Glomerular endothelial cell (primary cell): ENCODE measurements around the gene NPR2. TPM values are rescaled to one million over a fixed set of nuclear protein-coding genes. Genes with fewer than 3 reads are reported as not detected.

Experiments
- DNase-seq: peaks from one replicate; pipeline ENCODE4 v3.0.0-alpha.2; 2011; ENCODE audit warnings: low read depth, low spot score; ENCODE audit errors: extremely low read depth
- total RNA-seq: library from RNA; depleted of rRNA; stranded (reverse); fragments of >200 nt; gene quantifications from 2 replicates; pipeline ENCODE4 v1.2.3, GENCODE V29; 2015

Gene NPR2
- total RNA-seq, 1 donor from 2014 or later = 16.6 TPM

DNA sequence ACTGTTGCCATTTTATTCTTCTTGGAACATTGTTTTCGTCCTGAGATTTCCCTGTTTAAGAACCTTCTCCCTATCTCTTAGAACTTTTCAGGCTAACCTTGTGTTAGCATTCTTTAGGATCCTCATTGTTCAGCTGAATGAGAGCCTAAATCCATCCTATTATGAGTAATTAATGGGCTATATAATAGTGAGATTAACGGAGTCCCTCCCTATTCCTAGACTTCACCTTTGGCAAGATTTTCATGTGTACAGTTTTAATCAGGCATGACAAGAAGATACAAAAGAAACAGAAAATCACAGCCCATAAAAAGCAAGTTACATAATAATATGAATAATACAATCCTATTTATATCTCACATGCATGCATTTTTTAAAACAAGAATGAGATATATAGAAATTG is 28.2 kb upstream of the NPR2 start:
- no peak for DNase-seq

DNA sequence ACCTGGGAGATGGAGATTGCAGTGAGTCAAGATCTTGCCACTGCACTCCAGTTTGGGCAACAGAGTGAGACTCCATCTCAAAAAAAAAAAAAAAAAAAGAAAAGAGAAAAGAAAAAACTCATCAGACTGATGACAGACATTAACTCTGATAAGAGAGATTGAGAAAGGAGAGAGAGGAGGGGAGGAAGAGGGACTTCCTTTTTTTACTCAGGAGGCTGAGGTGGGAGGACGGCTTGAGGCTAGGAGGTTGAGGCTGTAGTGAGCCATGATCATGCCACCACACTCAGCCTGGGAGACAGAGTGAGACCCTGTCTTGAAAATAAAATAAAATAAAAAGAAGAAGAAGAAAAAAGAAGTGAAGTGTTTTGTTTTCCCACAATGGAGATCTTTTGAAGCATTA is 27.6 kb upstream of the NPR2 start:
- no peak for DNase-seq

DNA sequence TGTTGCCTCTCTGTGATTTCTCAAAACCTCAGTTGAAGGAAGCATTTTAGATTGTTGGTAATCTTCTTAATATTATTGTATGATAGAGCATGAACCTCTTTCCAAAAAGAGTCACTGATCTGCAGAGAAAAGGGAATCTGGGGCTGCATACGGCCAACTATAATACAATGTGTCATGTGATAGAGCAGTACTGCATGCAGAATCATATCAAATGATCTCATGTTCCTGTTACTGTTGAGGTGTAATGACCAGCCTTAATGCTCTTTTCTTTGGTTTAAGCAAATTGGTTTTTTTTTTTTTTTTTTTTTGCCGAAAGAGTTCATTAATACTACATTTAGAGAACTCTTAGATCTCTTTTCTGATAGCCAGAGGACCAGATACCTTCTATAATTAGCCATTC is 24.4 kb upstream of the NPR2 start:
- DNase-seq = no peak

DNA sequence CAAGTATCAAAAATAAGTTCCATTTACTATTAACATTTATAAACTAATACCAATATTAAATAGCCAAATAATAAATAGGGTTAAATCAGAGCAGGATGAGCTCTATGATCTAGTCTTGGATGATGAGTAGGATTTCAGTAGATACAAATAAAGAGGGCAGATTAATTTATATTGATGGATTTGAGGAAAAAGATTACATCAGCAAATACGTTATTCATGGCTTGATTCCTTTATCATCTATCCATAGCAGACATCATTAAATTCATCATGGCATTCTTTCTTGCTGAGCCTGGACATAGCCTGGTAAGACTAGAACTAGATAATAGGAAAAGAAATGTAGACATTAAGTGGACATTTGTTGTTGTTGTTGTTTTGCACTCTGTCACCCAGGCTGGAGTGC is 23.9 kb upstream of the NPR2 start:
- DNase-seq = no peak

DNA sequence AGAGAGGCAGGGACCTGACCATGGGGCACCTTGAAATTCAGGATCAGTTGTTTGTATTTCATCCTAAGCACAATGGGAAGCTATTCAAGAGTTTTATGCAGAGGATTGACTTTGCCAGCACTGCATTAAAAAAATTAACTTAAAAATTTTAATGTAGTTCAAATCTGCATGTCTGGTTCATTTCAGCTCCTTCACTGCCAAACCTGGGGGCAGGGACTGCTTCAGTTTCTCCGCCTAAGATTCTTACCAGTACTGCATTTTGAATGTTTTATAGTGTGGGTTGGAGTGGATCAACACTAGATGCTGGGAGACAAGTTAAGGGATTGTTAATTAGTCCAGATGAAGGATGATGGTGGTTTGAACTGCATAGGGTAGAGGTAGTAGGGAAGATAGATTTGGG is 21.6 kb upstream of the NPR2 start:
- no peak for DNase-seq

DNA sequence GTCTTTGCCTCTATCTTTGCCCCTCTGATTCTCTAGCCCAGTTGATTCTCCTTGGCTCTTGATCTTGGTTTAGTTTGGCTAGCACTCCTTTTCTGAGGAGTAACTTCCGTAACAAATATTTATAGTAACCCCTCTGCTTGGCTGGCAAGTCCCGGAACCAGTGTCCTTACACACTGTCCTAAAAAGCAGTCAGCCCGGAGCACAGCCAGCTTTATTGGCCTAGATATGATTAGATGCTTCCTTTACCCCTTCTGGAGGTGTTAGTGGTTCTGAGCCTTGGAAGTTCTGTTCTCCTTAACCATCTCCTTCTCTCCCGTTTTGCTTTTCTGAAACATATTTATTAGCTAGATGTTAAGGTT is 20.3 kb upstream of the NPR2 start:
- no peak for DNase-seq

DNA sequence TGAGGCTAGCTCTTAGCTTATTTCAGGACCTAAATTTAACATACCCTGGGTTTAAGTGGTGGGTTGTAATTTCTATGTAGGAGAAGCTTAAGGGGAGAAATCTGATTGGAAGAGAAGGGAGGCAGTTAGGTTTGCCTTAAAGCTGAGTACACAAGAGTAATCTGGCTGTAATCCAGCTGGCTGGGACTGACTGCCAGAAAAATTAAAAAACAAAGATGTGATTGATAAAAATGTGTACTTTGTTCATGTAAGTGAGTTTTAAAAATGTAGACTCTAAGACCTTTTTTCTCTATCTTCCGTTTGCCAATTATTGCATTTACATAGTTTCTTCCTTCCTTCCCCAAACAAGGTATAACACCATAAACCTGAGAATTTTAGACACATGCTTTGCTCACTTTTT is 19.9 kb upstream of the NPR2 start:
- DNase-seq = no peak

DNA sequence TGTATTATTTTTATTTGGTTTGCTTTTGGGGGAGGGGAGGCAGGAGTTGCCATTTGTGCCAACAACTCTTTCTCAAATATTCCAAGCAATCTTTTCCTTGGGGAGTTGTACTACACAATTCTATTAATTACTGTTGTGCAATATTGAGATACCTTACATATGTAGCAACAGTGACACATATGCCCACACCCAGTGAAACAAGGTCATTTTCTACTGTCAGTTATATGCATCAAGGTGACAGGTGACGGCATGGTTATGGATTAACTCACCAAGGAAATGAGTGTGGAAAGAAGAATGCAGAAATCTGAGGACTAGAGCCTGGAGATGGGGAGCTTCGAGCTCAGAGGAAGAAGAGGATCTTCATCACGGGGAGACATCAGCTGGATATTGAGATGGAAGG is 19.4 kb upstream of the NPR2 start:
- DNase-seq = no peak

DNA sequence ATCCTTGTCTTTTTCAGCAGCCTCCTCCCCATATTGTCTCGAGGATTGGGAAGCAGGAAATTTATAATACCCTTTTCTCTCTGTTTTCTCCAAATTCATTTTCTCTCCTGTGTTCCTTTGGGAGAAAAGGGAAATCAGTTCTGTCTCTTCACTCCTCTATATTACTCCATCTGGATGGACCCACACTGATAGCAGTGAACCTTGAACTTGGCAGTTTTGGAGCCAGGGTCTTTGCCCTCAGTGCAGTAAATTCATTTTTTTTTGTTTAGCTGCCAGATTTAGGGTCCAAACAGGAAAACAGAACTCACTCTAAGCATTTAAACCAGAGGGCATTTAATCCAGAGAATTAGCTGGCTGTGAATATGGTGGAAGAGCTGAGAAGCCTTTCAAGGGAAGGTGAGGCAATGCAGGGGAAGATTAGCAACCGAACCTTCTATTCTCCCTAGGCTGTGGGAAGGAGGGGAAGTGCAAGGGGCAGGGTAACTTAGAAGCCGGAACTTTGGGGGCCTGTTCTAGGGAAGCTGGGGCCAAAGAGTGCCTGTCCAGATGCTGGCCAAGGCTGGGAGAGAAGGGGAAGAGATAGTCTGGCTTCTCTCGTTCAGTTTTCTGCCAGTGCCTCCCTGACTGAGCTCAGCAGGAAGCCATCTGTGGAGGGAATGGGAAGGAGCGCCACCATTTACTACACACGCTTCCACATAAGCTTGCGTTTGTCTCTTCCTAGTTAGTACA is 16.3 kb upstream of the NPR2 start:
- DNase-seq = no peak

DNA sequence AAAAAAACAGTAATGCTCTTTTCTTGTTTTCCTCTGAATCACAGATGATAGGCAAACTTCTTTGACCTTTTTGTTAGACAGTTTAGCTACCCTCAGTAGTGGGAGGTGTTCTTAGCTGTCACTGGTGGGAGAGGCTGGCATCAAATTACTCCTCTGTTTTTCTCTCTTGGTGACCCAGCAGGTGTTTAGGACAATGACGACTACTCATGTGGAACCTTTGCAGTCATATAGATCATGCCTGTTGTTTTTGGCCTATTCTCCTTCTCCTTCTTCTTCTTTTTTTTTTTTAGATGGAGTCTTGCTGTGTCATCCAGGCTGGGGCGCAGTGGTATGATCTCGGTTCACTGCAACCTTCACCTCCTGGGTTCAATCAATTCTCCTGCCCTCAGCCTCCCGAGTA is 15.4 kb upstream of the NPR2 start:
- DNase-seq = no peak

DNA sequence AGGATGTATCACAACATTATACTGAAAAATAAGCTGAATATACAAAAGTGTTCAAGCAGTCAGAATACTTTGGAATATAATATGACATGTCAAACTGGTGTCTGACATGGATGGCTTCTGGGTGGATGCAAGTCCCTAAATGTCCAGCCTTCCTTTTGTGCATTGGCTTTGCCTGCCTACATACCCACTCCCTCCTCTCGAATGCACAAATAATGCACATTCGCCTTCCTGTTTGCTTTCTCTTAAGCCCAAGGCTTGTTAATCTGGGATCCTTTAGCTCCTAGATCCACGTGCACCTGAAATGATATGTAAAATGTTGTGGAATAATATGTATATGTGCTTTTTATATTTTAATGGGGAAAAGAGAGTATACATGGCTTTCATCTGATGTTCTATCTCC is 12.9 kb upstream of the NPR2 start:
- no peak for DNase-seq

DNA sequence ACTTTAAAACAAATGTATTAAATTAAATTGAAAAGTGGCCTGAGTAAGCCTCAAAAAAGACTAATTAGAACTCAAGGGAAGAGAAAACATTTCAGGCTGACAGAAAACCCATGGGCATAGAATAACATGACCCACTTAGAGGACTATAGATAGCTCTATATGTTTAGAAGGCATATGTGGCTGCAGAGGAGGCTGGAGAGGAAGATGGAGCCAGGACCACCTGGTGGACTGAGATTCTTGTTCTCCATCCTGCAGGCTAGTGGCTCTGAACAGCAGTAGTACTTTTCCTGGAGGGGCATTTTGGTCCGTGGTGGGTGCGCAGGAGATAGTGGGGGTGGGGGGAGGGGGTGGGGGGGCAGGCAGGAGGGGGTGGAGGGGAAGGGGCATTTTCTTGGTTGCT is 10.3 kb upstream of the NPR2 start:
- no peak for DNase-seq

DNA sequence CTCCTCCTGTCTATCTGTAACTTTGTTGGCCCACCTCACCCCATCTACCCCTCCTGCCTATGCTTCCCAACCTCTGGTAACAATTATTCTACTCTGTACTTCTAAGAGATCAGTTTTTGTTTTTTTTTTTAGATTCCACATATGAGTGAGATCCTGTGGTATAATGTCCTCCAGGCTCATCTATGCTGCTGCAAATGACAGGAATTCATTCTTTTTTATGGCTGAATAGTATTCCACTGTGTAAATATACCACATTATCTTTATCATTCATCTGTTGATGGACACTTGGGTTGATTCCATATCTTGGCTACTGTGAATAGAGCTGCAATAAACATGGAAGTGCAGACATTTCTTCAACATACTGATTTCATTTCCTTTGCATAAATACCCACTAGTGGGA is 8.0 kb upstream of the NPR2 start:
- DNase-seq = no peak

DNA sequence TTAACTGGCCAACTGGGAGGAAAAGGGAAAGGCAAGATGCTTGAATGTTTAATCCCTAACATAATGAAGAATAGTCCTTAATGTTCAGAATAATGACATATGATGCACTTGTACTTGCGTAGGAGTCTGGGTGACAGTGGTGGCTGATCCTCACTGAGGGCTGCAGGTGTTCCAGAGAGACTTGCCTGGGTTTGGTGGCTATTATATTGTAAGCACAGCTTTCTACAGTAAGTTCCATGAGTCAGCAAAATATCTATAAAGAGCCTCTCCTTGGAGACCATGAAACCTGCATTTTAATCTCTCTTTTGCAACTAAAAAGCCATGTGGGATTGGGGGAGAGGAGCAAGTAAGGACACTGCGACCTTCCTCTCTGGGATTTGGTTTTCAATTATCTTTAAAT is 1.9 kb upstream of the NPR2 start:
- DNase-seq = no peak

DNA sequence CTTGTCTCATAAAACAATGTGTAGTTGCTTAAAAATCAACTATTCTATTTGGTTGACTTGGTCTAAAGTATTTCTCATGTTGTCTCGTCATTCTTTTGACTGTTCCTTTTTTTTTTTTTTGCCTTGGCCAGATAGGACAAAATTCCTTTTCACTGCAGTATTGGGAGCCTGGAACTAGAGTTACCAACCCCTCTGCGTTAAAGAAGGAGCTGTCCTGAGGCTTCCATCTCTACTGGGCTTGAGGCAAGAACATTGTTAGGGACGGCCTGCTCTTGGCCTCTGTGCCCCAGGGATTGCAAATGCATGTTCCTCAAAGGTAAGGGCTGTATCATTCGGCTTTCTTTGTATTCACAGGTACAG is 1.4 kb upstream of the NPR2 start:
- no peak for DNase-seq

DNA sequence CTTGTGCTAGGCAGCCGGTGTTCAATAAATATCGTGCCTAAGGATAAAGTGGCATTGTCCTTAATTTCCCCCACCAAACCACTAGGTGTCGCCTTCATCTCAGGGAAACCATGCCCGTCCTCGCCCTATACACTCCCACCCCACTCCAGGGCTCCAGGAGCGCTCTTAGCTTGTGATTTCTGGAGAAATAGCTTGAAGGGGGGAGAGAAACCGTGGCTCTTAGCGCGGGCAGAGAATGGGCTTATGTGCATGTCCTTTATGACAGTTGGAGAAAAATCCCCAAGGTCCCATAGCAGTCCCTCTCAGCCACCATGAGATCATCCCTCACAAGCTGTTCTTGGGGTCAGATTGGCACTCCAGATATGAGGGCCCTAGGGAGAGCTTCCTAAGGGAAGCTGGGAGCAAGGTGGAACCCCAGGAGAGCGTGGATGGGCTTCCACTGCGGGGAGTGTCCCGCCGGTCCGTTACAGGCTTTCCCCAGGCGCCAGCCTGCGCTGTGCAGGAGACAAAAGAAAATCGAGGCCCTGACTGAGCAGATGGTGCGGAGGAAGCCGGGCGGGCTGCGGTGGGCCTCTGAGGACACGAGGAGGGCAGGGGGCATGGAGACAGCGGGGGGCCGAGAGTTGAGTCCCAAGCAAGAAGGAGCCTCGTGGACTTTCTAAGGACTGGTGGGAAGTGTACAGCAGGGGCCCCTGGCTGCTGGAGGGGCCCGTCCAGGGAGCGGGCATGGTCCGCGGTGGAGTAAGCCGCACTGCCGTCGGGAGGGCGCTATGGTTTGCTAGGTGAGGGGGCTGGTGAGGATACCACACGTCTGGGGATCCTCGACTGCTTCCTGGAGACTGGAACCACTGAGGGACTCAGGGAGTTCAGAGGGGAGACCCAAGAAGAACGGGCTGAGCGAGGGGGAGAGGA is 750 bp upstream of the NPR2 start:
- no peak for DNase-seq

DNA sequence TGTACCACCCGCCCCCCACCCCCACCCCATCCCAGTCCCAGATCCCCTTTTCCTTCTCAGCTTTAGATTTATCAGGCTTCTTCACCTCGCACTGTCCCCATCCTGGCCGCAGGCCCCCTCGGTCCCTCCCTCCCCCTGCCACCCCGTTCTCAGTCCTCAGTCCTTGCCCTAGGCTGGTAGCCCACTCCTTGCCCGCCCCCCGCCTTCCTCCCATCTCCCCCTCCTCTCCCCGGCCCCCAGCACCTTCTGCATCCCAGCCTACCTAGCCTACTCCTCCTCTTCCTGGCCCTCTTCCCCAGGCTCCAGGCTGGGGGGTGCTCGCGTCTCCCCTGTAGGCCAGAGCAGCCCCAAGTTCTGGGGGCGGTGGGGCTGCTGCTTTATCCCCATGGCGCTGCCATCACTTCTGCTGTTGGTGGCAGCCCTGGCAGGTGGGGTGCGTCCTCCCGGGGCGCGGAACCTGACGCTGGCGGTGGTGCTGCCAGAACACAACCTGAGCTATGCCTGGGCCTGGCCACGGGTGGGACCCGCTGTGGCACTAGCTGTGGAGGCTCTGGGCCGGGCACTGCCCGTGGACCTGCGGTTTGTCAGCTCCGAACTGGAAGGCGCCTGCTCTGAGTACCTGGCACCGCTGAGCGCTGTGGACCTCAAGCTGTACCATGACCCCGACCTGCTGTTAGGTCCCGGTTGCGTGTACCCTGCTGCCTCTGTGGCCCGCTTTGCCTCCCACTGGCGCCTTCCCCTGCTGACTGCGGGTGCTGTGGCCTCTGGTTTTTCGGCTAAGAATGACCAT is 828 bp downstream of the NPR2 start:
- no peak for DNase-seq

DNA sequence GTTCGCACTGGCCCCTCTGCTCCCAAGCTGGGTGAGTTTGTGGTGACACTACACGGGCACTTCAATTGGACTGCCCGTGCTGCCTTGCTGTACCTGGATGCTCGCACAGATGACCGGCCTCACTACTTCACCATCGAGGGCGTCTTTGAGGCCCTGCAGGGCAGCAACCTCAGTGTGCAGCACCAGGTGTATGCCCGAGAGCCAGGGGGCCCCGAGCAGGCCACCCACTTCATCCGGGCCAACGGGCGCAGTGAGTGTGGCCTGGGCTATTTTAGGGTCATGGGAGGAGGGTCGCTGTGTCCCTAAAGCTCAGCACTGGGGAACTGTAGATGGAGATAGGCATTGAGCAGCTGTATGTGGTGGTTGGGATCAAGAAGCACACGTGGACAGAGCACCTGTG is 1.4 kb downstream of the NPR2 start:
- DNase-seq = no peak

DNA sequence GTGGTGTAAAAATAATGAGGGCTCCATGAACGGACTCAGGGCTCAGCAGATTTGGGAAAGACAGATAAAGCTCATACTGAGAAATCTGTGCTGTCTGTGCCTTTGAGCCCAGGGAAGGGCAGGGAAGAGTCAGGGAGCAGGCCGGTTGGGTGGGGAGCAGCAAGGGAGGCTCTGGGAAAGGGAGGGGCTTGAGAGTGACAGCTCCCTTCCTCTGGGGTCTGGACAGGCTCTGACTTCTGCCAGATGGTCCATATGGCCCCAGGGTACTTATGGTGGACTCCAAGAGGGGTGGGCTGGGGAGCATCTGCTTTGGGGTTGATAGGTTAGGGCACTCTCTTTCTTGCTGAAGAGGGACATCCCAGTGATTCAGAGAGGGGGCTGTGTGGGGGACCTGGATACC is 2.1 kb downstream of the NPR2 start:
- DNase-seq = no peak

DNA sequence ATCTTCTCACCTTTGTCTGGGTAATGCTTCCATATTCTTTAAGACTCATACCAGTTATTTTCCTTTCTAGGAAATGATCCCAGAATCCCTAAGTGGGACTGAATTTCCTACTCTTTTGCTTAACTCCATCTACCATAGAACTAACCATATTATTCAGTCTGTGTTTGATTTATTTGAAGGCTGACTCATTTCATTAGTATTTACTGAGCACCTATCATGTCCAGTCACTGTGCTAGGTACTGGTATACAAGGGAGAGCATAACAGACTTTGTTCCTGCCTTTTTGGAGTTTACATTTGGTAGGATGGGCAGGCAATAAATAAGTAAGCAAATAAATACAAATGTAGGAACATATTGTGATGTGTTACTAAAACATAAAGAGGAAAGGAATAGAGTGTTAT is 4.3 kb downstream of the NPR2 start:
- no peak for DNase-seq

DNA sequence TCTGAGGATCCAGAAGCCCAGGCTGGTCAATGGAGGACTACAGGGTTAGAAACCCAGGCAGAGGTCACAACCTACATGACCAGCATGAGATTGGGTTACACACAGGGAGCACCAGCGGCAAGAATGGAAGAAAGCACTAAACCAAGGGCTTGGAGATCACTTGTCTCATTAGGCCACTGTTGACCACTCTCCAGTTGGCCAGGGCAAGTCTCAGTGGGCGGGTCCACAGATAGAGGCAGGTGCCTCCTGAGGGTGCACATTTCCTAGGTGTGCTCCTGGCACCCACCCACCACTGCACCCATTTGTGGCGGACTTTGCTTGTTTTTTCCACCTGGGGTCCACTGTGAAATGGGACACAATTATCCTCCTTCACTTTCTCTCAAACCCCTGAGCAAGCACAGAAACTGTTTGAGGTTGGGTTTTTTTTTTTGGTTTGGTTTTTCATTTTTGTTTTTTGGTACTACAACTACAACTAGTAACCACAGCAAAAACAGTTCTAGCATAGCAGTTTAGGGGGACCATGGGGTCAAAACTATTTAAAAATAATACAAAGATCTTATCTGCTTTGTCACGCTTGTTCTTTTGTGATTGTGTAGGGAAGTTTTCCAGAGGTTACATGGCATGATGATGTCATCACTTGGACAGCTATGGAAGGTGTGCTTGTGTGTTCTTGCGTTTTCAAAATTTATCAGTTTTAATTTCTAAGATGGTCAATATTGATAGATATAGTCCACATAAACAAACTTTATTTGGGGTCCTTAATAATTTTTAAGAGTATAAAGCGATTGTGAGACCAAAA is 6.1 kb downstream of the NPR2 start:
- DNase-seq = no peak
